Calu3 (cell line): ENCODE data around the gene MXRA7. TPM values are rescaled to one million over a fixed set of nuclear protein-coding genes. Genes with fewer than 3 reads are reported as not detected.

Source experiments
- BruUV-seq: library from RNA; stranded (reverse); fragments of 400-500 nt; replicated peaks from 2 replicates; lab custom pipeline; 2021; lab: Mats Ljungman, UMichigan
- CTCF ChIA-PET: fragments of 300-600 bp; sonication (Branson Sonifier 250); formaldehyde crosslinking; loops from one replicate; lab custom pipeline; 2022; ENCODE audit warnings: antibody characterized with exemption; lab: Charles Lee
- DNase-seq: peaks from one replicate; pipeline ENCODE4 v3.0.0; 2022
- H3K27ac Mint-ChIP-seq: one replicate; pipeline ENCODE4 v1.8.0; 2022; ENCODE audit warnings: mixed read lengths; ENCODE audit not compliant: unreplicated experiment
- H3K27me3 Mint-ChIP-seq: one replicate; pipeline ENCODE4 v1.8.0; 2022; ENCODE audit warnings: mixed read lengths; ENCODE audit not compliant: unreplicated experiment
- H3K36me3 Mint-ChIP-seq: one replicate; pipeline ENCODE4 v1.8.0; 2022; ENCODE audit warnings: mild to moderate bottlenecking, moderate library complexity, mixed read lengths; ENCODE audit not compliant: insufficient read depth, unreplicated experiment
- H3K4me1 Mint-ChIP-seq: one replicate; pipeline ENCODE4 v1.8.0; 2022; ENCODE audit warnings: mild to moderate bottlenecking, low read depth, mixed read lengths; ENCODE audit not compliant: unreplicated experiment
- H3K4me3 Mint-ChIP-seq: one replicate; pipeline ENCODE4 v1.8.0; 2022; ENCODE audit warnings: mild to moderate bottlenecking, low read depth, moderate library complexity, mixed read lengths; ENCODE audit not compliant: unreplicated experiment
- H3K9me3 Mint-ChIP-seq: one replicate; pipeline ENCODE4 v1.8.0; 2022; ENCODE audit warnings: low read depth, mixed read lengths; ENCODE audit not compliant: unreplicated experiment
- intact Hi-C: fragments of 100-400 bp; cut with micrococcal nuclease; formaldehyde crosslinking; loops from one replicate; pipeline ENCODE4 v1.10.0; 2022; ENCODE audit not compliant: unreplicated experiment
- total RNA-seq: library from RNA; stranded (reverse); gene quantifications from 2 replicates; pipeline ENCODE4 v1.2.3, GENCODE V29; 2022
- TF ChIP-seq, protein P1 (sequence below): fragments of 200-600 bp; IDR thresholded peaks from one replicate; pipeline ENCODE4 v1.8.0; 2022; ENCODE audit warnings: antibody characterized with exemption; ENCODE audit not compliant: unreplicated experiment

The MXRA7 gene
- total RNA-seq, 1 experiment from 2014 or later: 9.9 TPM

DNA sequence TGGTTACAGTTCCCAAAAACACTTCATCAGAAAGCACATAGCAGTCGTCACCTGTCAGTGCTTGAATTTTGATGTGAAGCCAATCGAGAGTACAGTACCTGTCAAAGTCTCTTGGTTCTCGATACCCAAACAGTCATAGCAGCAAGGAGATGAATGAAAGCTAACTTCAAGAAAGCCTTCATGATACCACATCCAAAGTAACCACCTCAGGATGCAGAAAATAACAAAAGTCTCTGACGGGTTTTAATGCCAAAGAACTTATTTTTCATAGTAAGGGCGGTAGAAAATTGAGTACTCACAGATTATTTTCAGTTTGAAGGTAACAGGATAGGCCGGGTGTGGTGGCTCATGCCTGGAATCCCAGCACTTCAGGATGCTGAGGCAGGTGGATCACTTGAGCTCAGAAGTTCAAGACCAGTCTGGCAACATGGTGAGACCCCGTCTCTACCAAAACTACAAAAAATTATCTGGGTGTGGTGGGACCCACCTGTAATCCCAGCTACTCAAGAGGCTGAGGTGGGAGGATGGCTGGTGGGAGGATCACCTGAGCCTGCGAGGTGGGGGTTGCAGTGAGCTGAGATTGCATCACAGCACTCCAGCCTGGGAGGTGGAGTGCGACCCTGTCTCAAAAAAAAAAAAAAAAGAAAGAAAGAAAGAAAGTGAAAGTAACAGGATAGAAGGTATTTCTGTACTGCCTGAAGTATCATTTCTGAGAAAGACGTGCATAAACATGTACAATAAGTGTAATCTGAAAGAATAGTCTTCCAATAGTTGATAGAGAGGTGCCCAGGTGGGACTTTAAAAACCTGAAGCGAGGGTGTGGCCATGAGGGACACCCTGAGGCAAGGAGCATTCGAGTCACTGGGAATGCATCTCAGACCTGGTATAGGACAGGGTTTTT is 42.5 kb upstream of the MXRA7 start:
- CTCF ChIA-PET: interaction anchor here (0.7 kb wide), 1 partner anchor 1434 kb away, joined by 3 read pairs; no protein-coding TSS in a partner anchor
- no peaks in the 10 kb centered on the region for H3K36me3 Mint-ChIP-seq

DNA sequence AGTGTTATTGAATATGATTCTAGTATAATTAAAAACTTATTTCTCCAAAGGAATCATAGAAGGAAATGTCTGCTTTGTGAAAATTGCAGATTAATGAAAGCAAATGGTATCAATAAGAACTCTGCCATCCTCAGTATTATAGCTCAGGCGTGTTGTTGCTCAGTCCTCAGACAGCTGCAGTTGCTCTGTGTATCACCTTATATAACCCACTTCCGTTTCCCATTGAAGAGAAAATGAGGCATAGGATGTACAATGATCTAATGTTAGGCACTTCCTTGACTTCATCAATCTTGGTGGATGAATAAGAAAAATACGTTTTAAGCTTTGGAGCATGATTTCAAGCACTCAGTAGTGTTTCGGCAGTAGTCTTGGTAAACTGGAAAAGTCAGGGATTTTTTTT is 41.2 kb upstream of the MXRA7 start:
- peaks cover 4% of the 10 kb centered on the region for H3K4me1 Mint-ChIP-seq
- TF ChIP-seq, protein P1, sequence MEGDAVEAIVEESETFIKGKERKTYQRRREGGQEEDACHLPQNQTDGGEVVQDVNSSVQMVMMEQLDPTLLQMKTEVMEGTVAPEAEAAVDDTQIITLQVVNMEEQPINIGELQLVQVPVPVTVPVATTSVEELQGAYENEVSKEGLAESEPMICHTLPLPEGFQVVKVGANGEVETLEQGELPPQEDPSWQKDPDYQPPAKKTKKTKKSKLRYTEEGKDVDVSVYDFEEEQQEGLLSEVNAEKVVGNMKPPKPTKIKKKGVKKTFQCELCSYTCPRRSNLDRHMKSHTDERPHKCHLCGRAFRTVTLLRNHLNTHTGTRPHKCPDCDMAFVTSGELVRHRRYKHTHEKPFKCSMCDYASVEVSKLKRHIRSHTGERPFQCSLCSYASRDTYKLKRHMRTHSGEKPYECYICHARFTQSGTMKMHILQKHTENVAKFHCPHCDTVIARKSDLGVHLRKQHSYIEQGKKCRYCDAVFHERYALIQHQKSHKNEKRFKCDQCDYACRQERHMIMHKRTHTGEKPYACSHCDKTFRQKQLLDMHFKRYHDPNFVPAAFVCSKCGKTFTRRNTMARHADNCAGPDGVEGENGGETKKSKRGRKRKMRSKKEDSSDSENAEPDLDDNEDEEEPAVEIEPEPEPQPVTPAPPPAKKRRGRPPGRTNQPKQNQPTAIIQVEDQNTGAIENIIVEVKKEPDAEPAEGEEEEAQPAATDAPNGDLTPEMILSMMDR: no peak
- H3K4me3 Mint-ChIP-seq: no peak overlapping the region
- no peak for DNase-seq
- CTCF ChIA-PET: no interaction called here
- no peaks in the 10 kb centered on the region for H3K9me3 Mint-ChIP-seq
- H3K27ac Mint-ChIP-seq: no peak overlapping the region
- no peaks in the 10 kb centered on the region for H3K36me3 Mint-ChIP-seq
- no TSS peak for BruUV-seq
- no peaks in the 10 kb centered on the region for H3K27me3 Mint-ChIP-seq
- intact Hi-C loops: no loop called here

More for the DNA sequence above, 42.5 kb upstream of the MXRA7 start:
- no peaks in the 10 kb centered on the region for H3K27me3 Mint-ChIP-seq
- intact Hi-C loops: no loop called here
- peaks cover 9% of the 10 kb centered on the region for H3K4me1 Mint-ChIP-seq
- H3K27ac Mint-ChIP-seq: no peak overlapping the region
- TF ChIP-seq, protein P1: no peak
- no peaks in the 10 kb centered on the region for H3K9me3 Mint-ChIP-seq
- DNase-seq: no peak
- no peak overlapping the region for H3K4me3 Mint-ChIP-seq
- no TSS peak for BruUV-seq

DNA sequence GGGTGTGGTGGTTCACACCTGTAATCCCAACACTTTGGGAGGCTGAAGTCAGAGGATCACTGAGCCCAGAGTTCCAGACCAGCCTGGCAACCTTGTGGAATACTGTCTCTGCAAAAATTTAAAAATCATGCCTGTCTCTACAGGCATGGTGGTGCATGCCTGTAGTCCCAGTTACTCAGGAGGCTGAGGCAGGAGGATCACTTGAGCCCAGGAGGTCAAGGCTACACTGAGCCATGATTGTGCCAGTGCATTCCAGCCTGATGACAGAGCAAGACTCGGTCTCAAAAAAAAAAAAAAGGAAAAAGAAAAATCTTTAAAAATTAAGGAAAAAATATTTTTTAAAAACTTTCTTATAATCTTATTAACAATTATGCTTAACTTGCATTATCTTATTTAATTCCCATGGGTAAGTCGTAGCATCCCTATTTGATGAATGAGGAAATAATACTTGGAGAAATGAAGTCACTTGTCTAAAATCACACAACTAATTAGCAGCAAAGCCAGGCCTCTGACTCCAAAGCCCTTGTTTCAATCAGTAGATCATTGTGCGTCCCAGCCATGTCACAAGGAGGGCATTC is 40.7 kb upstream of the MXRA7 start:
- TF ChIP-seq, protein P1: no peak
- Mint-ChIP-seq H3K4me1 (no peaks in the 10 kb centered on the region), H3K36me3 (no peaks in the 10 kb centered on the region), H3K27ac (no peak overlapping the region), H3K4me3 (no peak overlapping the region), H3K27me3 (no peaks in the 10 kb centered on the region), H3K9me3 (no peaks in the 10 kb centered on the region)
- BruUV-seq: no TSS peak
- intact Hi-C loops: no loop called here
- CTCF ChIA-PET: no interaction called here
- DNase-seq: no peak

DNA sequence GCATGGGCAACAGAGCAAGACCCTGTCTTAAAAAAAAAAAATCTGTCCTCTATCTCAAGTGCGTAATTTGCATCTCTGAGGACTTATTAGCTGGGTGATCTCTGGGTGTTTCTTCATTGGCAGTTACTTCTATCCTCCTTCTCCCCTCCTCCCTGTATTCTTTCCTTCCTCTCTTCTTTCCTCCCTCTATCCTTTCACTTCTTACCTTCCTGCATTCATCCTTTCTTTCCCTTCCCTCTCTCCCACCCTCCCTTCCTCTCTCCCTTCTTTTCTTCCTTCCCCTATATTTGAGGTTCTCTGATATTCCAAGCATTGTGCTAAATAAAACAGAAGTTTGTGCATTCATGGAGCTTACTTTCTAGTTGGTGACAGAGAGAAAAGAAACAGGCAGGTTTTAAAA is 37.9 kb upstream of the MXRA7 start:
- TF ChIP-seq, protein P1: no peak
- Mint-ChIP-seq H3K36me3 (no peaks in the 10 kb centered on the region), H3K27me3 (no peaks in the 10 kb centered on the region), H3K4me3 (no peak overlapping the region), H3K4me1 (no peaks in the 10 kb centered on the region), H3K27ac (no peak overlapping the region), H3K9me3 (no peaks in the 10 kb centered on the region)
- intact Hi-C loops: no loop called here
- CTCF ChIA-PET: interaction anchor here (0.6 to 0.7 kb wide), 3 partner anchors 24 to 86 kb away, joined by 3 to 4 read pairs (median 3); no protein-coding TSS in a partner anchor
- no TSS peak for BruUV-seq
- no peak for DNase-seq
